NT2/D1 (cell line): ENCODE data around the gene PLEKHB2.

Source experiments
- SUZ12 ChIP-seq: IDR thresholded peaks from 2 replicates; pipeline ENCODE4 v1.6.1; 2011; ENCODE audit not compliant: insufficient read length, insufficient read depth; ENCODE audit errors: extremely low read depth
- ZNF274 ChIP-seq: IDR thresholded peaks from 2 replicates; pipeline ENCODE4 v1.6.1; 2011; ENCODE audit warnings: mild to moderate bottlenecking, low read depth, low read length

GRCh38 chr2:131076707-131077106 is 28.4 kb upstream of the PLEKHB2 start:
- TF ChIP-seq SUZ12 (no peak), ZNF274 (no peak)
